Medulla oblongata (tissue), 1 donor: Measurements from ENCODE around the gene ZNF683.
"Not testable (repeated sequence)": the region's sequence is repeated elsewhere in the genome, so short reads cannot be mapped to it uniquely, and the experiment has no call there.

ENCODE experiments used
- DNase-seq: peaks from one replicate; pipeline ENCODE4 v3.0.0-alpha.2; 2015; ENCODE audit errors: extremely low spot score

The ZNF683 gene

GRCh38 chr1:26385063-26385462 lies 12.5 kb upstream of the ZNF683 start:
- not testable (repeated sequence) for DNase-seq

- no peak for DNase-seq
Measured at GRCh38 chr1:26384076-26384475, 11.5 kb upstream of the ZNF683 start.

GRCh38 chr1:26378879-26379251 lies 6.3 kb upstream of the ZNF683 start:
- DNase-seq: no peak

GRCh38 chr1:26378088-26378878 lies 5.7 kb upstream of the ZNF683 start:
- DNase-seq: no peak

GRCh38 chr1:26376050-26376449 lies 3.5 kb upstream of the ZNF683 start:
- DNase-seq: no peak

- no peak for DNase-seq
Measured at GRCh38 chr1:26375081-26375480, 2.5 kb upstream of the ZNF683 start.

GRCh38 chr1:26374361-26374760 lies 1.8 kb upstream of the ZNF683 start:
- DNase-seq: not testable (repeated sequence)

GRCh38 chr1:26373789-26374188 lies 1.2 kb upstream of the ZNF683 start:
- no peak for DNase-seq

- DNase-seq: no peak
Measured at GRCh38 chr1:26373281-26373680, 731 bp upstream of the ZNF683 start.

GRCh38 chr1:26372039-26372438 lies 511 bp downstream of the ZNF683 start:
- no peak for DNase-seq

GRCh38 chr1:26370591-26371382 lies 1.8 kb downstream of the ZNF683 start:
- no peak for DNase-seq

GRCh38 chr1:26368486-26368885 lies 4.1 kb downstream of the ZNF683 start:
- no peak for DNase-seq

GRCh38 chr1:26368006-26368405 lies 4.5 kb downstream of the ZNF683 start:
- no peak for DNase-seq

GRCh38 chr1:26367441-26367840 lies 5.1 kb downstream of the ZNF683 start:
- DNase-seq: no peak

GRCh38 chr1:26364956-26365355 lies 7.6 kb downstream of the ZNF683 start:
- no peak for DNase-seq

- peak; percentile 58 for DNase-seq
Measured at GRCh38 chr1:26363549-26364448, 8.8 kb downstream of the ZNF683 start.

- DNase-seq: no peak
Measured at GRCh38 chr1:26362331-26362730, 10.2 kb downstream of the ZNF683 start.

GRCh38 chr1:26361605-26362122 lies 10.9 kb downstream of the ZNF683 start:
- no peak for DNase-seq

- DNase-seq: no peak
Measured at GRCh38 chr1:26360807-26361604, 11.5 kb downstream of the ZNF683 start.

- no peak for DNase-seq
Measured at GRCh38 chr1:26359981-26360806, 12.4 kb downstream of the ZNF683 start.
